Fibroblast of skin of left biceps (primary cell): ENCODE data around the gene LDB2.
"Not testable (repeated sequence)": the region's sequence is repeated elsewhere in the genome, so short reads cannot be mapped to it uniquely, and the experiment has no call there.

Source experiments
- DNase-seq, 2 experiments: peaks; one replicate each; pipeline ENCODE4 v3.0.0-alpha.2; 2013; ENCODE audit warnings: low read depth in 2 of 2

The LDB2 gene

GRCh38 chr4:16652732-16653305 is 245.6 kb downstream of the LDB2 start:
- DNase-seq: no peak

DNA sequence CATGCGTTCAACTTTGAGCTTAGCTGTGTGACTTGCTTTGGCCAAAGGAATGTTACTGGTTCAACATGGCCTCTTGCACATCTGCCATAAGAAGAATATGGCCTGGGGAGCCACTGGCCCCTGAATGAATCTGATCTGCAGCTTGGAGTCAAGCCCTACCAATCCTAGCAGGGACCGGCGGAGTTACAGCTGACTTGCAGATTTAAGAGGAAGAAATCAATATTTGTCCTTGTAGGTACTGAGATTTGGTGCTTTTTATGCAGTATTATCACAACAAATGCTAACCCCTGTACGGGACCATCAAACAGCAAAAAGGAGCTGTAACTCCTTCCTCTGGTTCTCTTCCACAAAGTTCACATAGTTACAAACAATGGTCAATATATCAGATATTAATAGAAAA is 252.0 kb downstream of the LDB2 start:
- DNase-seq: no peak

DNA sequence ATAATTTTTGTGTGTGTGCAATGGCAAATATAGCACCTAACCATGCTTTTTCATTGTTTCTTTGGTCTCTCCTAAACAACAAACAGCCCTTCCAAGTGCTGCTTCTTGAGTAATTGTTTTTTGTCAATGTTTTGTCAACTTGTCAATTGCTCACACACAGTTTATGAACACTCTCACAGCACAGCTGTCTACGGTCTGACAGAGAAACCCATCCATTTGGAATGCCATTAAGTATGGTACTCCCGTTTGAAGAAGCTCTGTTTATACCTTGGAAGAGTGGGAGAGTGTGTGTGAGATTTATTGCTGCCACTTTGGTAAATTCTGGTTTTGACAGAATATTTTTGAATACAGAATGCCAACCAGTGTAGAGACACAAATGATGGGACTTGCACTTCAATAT is 254.6 kb downstream of the LDB2 start:
- DNase-seq: no peak

DNA sequence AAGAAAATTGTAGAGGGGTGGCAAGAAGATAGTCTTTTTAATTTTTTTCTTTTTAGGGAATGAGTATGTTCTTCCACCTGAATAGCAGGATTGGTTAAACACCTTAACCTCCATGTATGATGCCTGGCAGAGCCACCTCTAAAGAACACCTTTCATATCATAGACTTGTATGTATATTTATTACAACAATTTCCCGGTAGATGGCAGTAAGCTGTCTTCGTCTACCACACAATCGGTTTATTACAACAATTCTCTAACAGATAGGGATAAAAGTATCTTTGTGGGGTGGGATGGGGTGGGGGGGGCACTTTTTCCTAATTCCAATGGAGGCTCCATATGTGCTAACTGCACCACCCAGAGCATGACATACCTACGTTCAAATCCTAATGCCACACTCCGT is 255.5 kb downstream of the LDB2 start:
- no peak for DNase-seq

DNA sequence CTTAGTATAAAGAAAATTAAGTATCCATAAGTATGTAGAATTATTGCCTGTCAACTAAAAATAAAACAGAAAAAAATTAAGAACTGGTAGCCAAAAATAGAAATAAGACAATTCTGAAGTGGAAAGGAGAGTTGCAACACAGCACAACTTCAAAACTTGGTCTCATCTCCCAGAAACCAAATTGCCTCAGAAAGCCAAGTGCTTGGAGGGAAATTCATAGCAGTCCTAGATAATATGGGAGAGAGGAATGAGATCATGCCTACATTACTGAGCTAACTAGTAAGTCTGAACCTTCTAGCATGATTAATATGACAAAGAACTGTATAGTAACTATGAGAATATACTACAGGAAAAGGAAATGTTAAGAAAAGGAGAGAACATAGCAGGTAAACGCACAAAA is 256.5 kb downstream of the LDB2 start:
- peak in 1 of 2 experiments; percentile 46 for DNase-seq

DNA sequence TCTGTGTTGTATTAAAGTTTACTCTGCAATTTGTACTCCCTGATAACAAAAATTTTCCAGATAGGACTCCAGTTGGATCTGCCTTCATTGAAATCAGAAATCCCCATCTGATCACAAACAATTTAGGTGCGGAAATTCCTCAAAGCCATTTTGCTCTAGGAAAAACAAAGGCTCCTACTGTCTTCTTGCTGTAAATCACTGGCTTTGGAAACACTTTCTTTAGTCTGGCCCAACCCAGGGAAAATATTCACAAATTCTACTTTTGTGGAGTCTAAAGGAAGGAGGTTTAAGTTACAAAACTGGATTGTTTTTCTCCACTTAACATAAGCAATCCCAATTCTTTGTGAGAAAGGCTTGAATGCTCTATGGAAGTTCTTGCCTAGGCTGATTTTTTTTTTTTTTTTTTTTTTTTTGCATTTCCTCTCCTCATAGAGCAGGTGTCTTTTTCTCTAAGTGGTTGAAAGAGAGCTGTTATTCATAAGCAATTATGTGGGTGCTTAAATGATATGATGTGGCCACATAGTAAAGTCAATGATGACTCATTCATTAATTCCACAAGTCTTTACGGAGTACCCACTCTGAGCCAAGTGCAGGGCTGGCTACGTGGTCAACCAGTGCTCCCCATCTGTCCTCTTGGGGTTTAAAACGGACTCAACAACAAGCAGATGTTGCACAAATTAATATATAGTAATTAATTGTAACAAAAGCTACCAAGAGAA is 261.4 kb downstream of the LDB2 start:
- no peak for DNase-seq

- no peak for DNase-seq
Observed at GRCh38 chr4:16636304-16636703, 262.1 kb downstream of the LDB2 start.

DNA sequence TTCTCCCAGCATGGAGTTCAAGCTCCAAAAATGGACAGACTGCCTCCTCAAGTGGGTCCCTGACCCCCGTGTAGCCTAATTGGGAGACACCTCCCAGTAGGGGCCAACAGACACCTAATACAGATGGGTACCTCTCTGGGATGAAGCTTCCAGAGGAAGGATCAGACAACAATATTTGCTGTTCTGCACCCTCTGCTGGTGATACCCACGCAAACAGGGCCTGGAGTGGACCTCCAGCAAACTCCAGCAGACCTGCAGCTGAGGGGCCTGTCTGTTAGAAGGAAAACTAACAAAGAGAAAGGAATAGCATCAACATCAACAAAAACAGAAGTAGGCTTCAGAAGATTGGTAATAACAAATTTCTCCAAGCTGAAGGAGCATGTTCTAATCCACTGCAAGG is 269.2 kb downstream of the LDB2 start:
- not testable (repeated sequence) for DNase-seq

GRCh38 chr4:16628835-16629234 is 269.6 kb downstream of the LDB2 start:
- DNase-seq: not testable (repeated sequence)

GRCh38 chr4:16627999-16628398 is 270.4 kb downstream of the LDB2 start:
- DNase-seq: peak; percentile 93 to 94

DNA sequence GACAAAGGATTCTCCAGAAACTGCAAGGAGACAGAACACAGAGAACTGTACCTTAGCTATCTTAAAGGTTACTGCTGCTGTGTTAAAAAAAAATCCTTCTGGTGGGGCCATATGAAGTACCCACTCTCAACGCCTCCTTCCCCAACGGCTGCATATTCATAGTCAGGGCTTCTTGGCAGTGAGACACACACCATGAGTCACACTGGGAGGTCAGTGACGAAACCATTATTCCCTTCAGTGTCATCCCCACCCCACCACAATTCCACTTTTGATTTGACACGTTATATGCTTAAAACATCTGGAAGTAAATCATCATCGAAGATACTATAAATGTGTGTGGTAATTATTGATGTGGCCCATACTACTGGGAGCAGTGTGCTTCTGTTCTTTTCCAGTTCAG is 271.5 kb downstream of the LDB2 start:
- peak; percentile 92 for DNase-seq

DNA sequence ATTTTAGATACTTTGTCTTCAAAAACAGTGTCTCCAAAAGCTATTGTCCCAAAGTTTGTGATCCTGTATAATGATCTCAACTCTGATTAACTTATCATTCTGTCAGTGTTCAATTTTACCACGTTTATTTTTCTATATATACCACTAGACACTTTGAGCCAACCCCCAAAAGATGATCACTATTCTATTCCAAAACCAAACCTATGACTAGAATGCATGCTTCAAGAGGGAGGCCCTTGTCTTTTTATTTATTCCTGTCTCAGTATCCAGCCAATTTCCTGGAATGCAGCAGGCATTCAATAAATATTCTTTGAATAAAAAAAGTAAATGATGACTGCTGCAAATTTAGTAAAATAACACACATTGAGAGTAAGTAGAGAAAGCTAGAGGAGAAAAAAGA is 275.6 kb downstream of the LDB2 start:
- DNase-seq: no peak

- DNase-seq: no peak
Observed at GRCh38 chr4:16617435-16617834, 281.0 kb downstream of the LDB2 start.

- no peak for DNase-seq
Observed at GRCh38 chr4:16617011-16617410, 281.4 kb downstream of the LDB2 start.

- DNase-seq: no peak
Observed at GRCh38 chr4:16609170-16609758, 289.2 kb downstream of the LDB2 start.

GRCh38 chr4:16608611-16609125 is 289.8 kb downstream of the LDB2 start:
- DNase-seq: no peak

DNA sequence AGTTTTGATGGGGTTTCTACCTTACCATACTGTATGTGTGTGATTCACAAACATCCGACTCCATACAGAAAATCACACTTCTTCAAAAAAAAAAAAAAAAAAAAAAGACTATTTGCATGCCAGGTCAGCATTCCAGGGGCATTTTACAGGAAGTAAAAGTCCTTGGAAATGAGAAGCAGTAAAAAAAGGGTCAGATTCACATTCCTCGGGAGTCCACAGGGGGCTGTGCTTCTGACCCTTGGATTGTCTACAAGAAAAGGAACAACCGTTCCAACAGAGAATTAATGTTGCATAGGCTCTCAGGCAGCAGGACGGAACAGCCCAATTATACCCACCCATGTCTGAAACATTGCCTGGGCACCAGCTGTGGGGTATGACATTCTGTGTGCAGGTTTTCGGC is 290.3 kb downstream of the LDB2 start:
- no peak for DNase-seq

DNA sequence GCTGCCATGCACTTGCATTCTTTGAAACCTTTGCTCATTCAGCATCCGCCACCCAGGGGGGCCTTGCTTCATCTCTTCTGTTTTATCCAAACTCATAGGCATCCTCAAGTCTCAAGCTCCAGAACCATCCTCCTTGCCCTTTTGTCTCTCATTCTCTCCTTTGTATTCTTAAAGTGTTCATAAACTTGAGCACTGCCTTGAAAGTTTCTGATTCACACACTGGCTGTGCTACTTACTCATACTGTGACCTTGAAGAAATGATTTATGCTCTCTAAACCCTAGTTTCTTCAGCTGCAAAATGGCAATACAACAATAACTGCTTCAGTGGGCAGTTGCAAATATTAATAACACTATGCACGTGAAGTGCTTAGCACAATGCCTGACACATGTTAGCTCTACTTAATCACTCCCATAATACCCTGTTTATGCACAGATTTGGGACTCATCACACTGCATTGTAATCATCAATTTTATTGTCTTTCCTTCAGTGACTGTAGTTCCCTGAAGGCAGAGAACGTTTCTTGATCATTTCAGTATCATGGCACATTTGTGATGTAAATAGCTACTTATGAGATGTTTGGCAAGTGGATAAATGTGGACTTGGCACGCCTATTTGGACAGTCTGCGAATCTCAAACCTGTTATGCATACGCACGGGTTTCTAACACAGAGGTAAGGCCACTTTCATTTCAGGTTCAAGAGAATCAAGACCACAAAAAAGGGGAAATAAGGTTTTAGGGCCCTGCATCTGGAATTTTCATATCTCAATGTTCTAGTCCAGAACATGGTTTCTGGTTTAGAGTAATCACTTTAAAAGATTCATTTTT is 291.0 kb downstream of the LDB2 start:
- no peak for DNase-seq

GRCh38 chr4:16606691-16607090 is 291.8 kb downstream of the LDB2 start:
- DNase-seq: no peak

- DNase-seq: no peak
Observed at GRCh38 chr4:16603178-16603577, 295.3 kb downstream of the LDB2 start.

- peak in 1 of 2 experiments; percentile 33 for DNase-seq
Observed at GRCh38 chr4:16598597-16599206, 299.7 kb downstream of the LDB2 start.
